Activated CD8-positive, alpha-beta T cell treated with anti-CD3 and anti-CD28 coated beads for 36 hours (primary cell): Measurements from ENCODE around the gene PTPRN2. TPM values are rescaled to one million over a fixed set of nuclear protein-coding genes. Genes with fewer than 3 reads are reported as not detected.

Experiments
- ATAC-seq: fragments of 200-7000 bp; cut with Tn5 transposase; one replicate; pipeline ENCODE4 v1.10.0; 2021; ENCODE audit warnings: mild to moderate bottlenecking, moderate library complexity
- CTCF ChIA-PET: fragments of 350-600 bp; sonication (Branson Sonifier 250); formaldehyde crosslinking; loops from one replicate; lab custom pipeline; 2021; ENCODE audit warnings: antibody characterized with exemption; lab: Charles Lee
- POLR2A ChIA-PET: fragments of 350-600 bp; sonication (Branson Sonifier 250); formaldehyde crosslinking; loops from one replicate; lab custom pipeline; 2021; ENCODE audit warnings: antibody characterized with exemption; lab: Charles Lee
- DNase-seq: peaks from one replicate; pipeline ENCODE4 v3.0.0-alpha.2; 2020
- H3K27ac Mint-ChIP-seq: one replicate; pipeline ENCODE4 v1.8.0; 2021; ENCODE audit warnings: mild to moderate bottlenecking, mixed read lengths
- H3K27me3 Mint-ChIP-seq: one replicate; pipeline ENCODE4 v1.8.0; 2021; ENCODE audit warnings: mixed read lengths
- H3K36me3 Mint-ChIP-seq: one replicate; pipeline ENCODE4 v1.8.0; 2021; ENCODE audit warnings: low read depth, mixed read lengths
- H3K4me1 Mint-ChIP-seq: one replicate; pipeline ENCODE4 v1.8.0; 2021; ENCODE audit warnings: low read depth, mixed read lengths
- H3K4me3 Mint-ChIP-seq: one replicate; pipeline ENCODE4 v1.8.0; 2021; ENCODE audit warnings: mild to moderate bottlenecking, moderate library complexity, mixed read lengths
- H3K9me3 Mint-ChIP-seq: one replicate; pipeline ENCODE4 v1.8.0; 2021; ENCODE audit warnings: mixed read lengths
- CTCF ChIP-seq: fragments of 200-600 bp; IDR thresholded peaks from one replicate; pipeline ENCODE4 v1.8.0; 2022; ENCODE audit warnings: antibody characterized with exemption, mild to moderate bottlenecking
- intact Hi-C: fragments of 100-400 bp; cut with micrococcal nuclease; formaldehyde crosslinking; loops from one replicate; pipeline ENCODE4 v1.10.0; 2022
- total RNA-seq, 2 experiments: library from RNA; stranded (reverse); gene quantifications; one replicate each; pipeline ENCODE4 v1.2.3, GENCODE V29; 2021

PTPRN2 gene
- total RNA-seq, 2 experiments from 2014 or later, result 0.49 to 0.65 TPM

- POLR2A ChIA-PET, result no interaction called here
- DNase-seq (no peak), ATAC-seq (no peak)
- H3K4me3 Mint-ChIP-seq, result no peak overlapping the region
- H3K27ac Mint-ChIP-seq, result no peak overlapping the region
- no peak for TF ChIP-seq CTCF
- intact Hi-C loops, result no loop called here
- CTCF ChIA-PET, result interaction anchor here (1.0 kb wide), 1 partner anchor 10 kb away, joined by 3 read pairs; no protein-coding TSS in a partner anchor
- H3K27me3 Mint-ChIP-seq, result no peaks in the 10 kb centered on the region
- H3K9me3 Mint-ChIP-seq, result no peaks in the 10 kb centered on the region
- no peaks in the 10 kb centered on the region for H3K36me3 Mint-ChIP-seq
- H3K4me1 Mint-ChIP-seq, result peaks cover 44% of the 10 kb centered on the region
These were observed 965.0 kb downstream of the PTPRN2 start for GRCh38 chr7:157622408-157623205.

- no peak overlapping the region for H3K27ac Mint-ChIP-seq
- TF ChIP-seq CTCF, result no peak
- ATAC-seq (peak; percentile 55), DNase-seq (peak; percentile 34)
- CTCF ChIA-PET, result no interaction called here
- no peak overlapping the region for H3K4me3 Mint-ChIP-seq
- H3K27me3 Mint-ChIP-seq, result no peaks in the 10 kb centered on the region
- H3K36me3 Mint-ChIP-seq, result no peaks in the 10 kb centered on the region
- H3K9me3 Mint-ChIP-seq, result no peaks in the 10 kb centered on the region
- intact Hi-C loops, result no loop called here
- peaks cover 37% of the 10 kb centered on the region for H3K4me1 Mint-ChIP-seq
- POLR2A ChIA-PET, result no interaction called here
These were observed 965.6 kb downstream of the PTPRN2 start for GRCh38 chr7:157622000-157622399.

- Mint-ChIP-seq H3K4me3 (no peak overlapping the region), H3K4me1 (peaks cover 30% of the 10 kb centered on the region), H3K27me3 (no peaks in the 10 kb centered on the region), H3K27ac (no peak overlapping the region), H3K9me3 (no peaks in the 10 kb centered on the region), H3K36me3 (no peaks in the 10 kb centered on the region)
- intact Hi-C loops, result no loop called here
- no peak for TF ChIP-seq CTCF
- DNase-seq, result no peak
- CTCF ChIA-PET, result no interaction called here
- no peak for ATAC-seq
- POLR2A ChIA-PET, result interaction anchor here (0.6 kb wide), 1 partner anchor 116 kb away, joined by 3 read pairs; no protein-coding TSS in a partner anchor
These were observed 966.4 kb downstream of the PTPRN2 start for GRCh38 chr7:157621131-157621681.

- POLR2A ChIA-PET, result interaction anchor here (0.6 kb wide), 1 partner anchor 117 kb away, joined by 3 read pairs; no protein-coding TSS in a partner anchor
- H3K4me1 Mint-ChIP-seq, result peaks cover 24% of the 10 kb centered on the region
- ATAC-seq, result no peak
- no peak overlapping the region for H3K27ac Mint-ChIP-seq
- no peak overlapping the region for H3K4me3 Mint-ChIP-seq
- intact Hi-C loops, result no loop called here
- CTCF ChIA-PET, result no interaction called here
- no peak for DNase-seq
- H3K36me3 Mint-ChIP-seq, result no peaks in the 10 kb centered on the region
- H3K27me3 Mint-ChIP-seq, result no peaks in the 10 kb centered on the region
- TF ChIP-seq CTCF, result no peak
- no peaks in the 10 kb centered on the region for H3K9me3 Mint-ChIP-seq
These were observed 967.0 kb downstream of the PTPRN2 start for GRCh38 chr7:157620616-157621015.
